ENCODE measurements around the gene RNF113A.

- TF ChIP-seq CTCF (IDR thresholded peaks at IDR 0.05) = no peak
- TF ChIP-seq POLR2A (IDR thresholded peaks at IDR 0.05) = no peak
These were observed 7.2 kb upstream of the RNF113A start for GRCh38 chrX:119878740-119879139.

All from heart left ventricle (tissue), 13 donors.